GM12864 (cell line): Measurements from ENCODE around the gene LHX6.

Source experiments
- DNase-seq: peaks from one replicate; pipeline ENCODE4 v3.0.0-alpha.2; 2011; ENCODE audit warnings: low read depth
- H3K4me3 ChIP-seq: 2 replicates; pipeline ENCODE4 v1.5.1; 2011; ENCODE audit warnings: mild to moderate bottlenecking, low read depth, low read length, control low read depth
- TF ChIP-seq, protein P1 (sequence below): IDR thresholded peaks from 2 replicates; pipeline ENCODE4 v1.5.1; 2011; ENCODE audit warnings: low read depth, mild to moderate bottlenecking, moderate library complexity, low read length, control low read depth, inconsistent platforms; ENCODE audit errors: missing control alignments

Gene LHX6

DNA sequence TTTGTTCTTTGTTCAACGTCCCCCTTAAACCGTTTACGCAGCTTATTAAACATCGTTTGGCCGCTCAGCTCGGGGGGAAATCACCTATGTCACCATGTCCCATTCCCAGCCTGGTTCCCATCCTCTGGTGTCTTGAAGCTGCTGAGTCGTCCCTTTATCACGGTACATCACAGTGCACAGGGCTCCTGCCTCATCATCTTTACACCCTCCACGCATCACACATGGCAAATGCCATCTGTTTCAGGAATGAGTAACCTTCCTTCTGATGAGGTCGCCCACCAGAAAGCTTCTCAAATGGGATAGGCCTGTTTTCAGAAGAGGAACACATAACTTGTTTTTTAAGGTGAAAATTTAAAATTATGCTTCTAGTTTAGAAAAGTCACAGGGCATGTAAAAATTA, 7.9 kb upstream of the LHX6 start:
- H3K4me3 ChIP-seq: no peak overlapping the region
- TF ChIP-seq, protein P1, sequence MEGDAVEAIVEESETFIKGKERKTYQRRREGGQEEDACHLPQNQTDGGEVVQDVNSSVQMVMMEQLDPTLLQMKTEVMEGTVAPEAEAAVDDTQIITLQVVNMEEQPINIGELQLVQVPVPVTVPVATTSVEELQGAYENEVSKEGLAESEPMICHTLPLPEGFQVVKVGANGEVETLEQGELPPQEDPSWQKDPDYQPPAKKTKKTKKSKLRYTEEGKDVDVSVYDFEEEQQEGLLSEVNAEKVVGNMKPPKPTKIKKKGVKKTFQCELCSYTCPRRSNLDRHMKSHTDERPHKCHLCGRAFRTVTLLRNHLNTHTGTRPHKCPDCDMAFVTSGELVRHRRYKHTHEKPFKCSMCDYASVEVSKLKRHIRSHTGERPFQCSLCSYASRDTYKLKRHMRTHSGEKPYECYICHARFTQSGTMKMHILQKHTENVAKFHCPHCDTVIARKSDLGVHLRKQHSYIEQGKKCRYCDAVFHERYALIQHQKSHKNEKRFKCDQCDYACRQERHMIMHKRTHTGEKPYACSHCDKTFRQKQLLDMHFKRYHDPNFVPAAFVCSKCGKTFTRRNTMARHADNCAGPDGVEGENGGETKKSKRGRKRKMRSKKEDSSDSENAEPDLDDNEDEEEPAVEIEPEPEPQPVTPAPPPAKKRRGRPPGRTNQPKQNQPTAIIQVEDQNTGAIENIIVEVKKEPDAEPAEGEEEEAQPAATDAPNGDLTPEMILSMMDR: no peak
- DNase-seq: no peak

DNA sequence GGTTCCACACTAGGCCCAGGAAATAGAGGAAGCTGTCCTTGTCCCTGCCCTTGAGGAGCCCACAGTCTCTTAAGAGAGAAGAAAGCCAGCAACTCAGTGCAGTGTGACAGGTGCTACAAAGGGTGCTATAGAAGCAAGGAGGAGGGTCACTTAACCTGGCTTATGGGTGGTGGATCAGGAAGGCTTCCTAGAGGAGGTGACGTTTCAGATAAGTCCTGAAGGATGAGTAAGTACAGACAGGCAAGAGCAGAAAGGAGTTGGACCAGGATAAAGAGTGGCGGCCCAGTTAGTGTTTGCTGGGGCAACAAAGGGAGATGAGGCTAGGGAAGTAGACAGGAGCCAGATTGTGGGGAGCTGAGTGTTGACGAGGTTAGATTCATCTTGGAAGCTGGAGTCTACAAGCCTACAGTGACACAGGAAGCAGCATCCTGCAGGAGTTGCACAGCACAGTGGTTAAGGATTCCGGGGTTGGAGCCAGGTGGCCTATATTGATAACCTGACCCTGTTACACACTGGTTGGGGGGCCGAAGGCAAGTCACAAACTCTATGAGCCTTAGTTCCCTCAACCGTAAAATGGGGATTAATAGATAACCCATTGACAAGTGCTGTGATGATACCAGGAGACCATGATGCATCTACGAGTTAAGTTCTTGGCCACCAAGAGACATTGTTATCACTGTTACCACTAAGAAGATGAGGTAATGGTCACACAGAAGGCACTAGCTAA, 5.4 kb upstream of the LHX6 start:
- H3K4me3 ChIP-seq: no peak overlapping the region
- no peak for DNase-seq
- TF ChIP-seq, protein P1: no peak

DNA sequence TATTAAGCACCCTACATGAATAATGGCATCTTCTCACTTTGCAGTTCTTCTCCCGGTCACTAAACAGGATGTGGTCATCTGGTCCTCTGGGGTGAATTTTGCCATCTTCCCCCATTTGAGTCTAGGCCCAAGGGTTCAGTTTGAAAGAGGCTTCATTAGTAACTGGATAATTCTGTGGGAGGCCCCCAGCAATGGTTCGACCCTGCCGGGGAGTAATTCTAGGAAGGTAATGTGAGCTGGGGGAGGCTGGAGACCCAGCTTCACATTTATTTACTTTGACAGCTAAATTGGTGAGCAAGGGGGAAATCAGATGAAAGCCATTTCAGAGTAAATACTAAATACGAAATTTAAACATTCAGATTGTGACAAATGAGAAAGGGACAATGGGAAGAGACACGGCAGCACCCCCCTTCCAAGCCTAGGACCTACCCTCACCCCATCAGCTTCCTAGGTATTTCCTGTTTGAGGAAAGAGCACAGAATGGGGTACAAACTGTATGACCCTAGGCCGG, 4.1 kb upstream of the LHX6 start:
- TF ChIP-seq, protein P1: no peak
- H3K4me3 ChIP-seq: no peak overlapping the region
- DNase-seq: no peak

DNA sequence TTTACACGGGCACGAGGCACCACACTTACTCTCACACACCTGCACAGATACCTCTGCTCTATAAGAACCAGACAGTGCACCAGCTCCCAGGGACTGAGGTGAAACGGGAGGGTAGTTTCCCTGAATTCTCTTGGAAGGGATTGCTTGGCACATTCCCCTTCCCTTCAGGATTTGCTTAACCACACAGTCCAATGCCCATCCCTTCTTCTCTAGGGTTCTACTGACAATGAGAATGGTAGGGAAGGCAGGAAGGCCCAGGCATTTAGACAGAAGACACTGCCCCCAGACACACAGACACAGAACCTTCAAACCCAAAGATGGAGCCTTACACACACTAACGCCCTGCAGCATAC, 704 bp upstream of the LHX6 start:
- H3K4me3 ChIP-seq: no peak overlapping the region
- TF ChIP-seq, protein P1: no peak
- DNase-seq: no peak

DNA sequence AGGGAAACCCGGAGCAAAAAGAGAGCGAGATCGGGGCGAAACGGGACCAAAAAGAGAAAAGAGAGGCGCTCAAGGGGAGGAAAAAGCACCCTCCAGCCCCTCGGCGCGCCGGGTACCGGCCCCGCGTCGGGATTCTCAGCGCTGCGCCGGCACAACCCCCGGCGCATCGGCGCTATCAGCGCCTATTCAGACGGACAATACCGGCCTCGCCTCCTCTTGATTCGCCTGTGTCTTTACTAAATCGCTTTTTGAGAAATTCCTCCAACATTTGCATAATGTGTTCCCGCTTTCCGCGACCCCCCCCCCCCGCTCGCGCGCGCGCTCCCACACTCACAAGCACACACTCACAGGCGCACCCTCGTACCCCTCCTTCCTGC, 578 bp downstream of the LHX6 start:
- TF ChIP-seq, protein P1: no peak
- DNase-seq: no peak
- no peak overlapping the region; the same call in 1 of the 2 replicates for H3K4me3 ChIP-seq

DNA sequence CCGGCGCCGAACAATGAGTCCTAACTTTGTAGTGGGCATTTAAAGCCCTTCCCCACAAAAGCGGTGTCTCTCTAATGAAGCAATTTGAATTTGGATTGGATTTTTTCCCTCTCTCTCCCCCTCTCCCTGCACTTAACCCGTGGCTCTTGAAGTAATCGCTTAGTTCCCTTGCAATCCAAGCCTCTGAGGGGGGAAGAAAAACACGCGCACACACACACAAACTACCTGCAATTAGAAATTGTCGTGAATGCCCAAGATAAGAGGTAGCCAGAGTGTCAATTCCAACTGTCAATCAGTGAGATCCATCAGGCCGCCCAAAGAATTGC, 1.2 kb downstream of the LHX6 start:
- no peak for DNase-seq
- TF ChIP-seq, protein P1: no peak
- no peak overlapping the region for H3K4me3 ChIP-seq
